LHCN-M2 (cell line): ENCODE data around the gene THEM4. TPM values are rescaled to one million over a fixed set of nuclear protein-coding genes. Genes with fewer than 3 reads are reported as not detected.

Experiments
- DNase-seq: peaks from one replicate; pipeline ENCODE4 v3.0.0-alpha.2; 2012; ENCODE audit warnings: low read depth
- total RNA-seq: library from RNA; depleted of rRNA; stranded (reverse); fragments of >200 nt; gene quantifications from 2 replicates; pipeline ENCODE4 v1.2.3, GENCODE V29; 2014; rRNA removed

THEM4 gene
- total RNA-seq, 1 experiment from 2014 or later = 20.3 TPM

GRCh38 chr1:151838222-151839081, 70.9 kb downstream of the THEM4 start:
- DNase-seq = no peak

DNA sequence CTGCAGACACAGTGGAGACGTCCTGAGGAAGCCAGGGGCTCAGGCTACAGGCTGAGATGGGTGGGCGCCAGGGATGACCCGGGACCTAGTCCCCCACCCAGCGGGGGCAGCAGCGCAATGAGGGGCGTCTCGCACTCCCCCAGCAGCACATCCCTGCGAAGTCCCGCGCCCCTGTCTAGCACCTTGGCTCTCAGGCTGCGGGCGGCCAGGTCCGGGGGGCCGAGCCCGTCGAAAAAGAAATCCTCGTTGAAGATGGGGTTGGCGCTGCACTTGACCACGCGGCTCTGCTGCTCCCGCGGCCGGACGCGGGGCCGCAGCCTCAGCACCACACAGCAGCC, 71.5 kb downstream of the THEM4 start:
- DNase-seq = no peak

GRCh38 chr1:151837197-151837596, 72.1 kb downstream of the THEM4 start:
- DNase-seq = peak; percentile 31

DNA sequence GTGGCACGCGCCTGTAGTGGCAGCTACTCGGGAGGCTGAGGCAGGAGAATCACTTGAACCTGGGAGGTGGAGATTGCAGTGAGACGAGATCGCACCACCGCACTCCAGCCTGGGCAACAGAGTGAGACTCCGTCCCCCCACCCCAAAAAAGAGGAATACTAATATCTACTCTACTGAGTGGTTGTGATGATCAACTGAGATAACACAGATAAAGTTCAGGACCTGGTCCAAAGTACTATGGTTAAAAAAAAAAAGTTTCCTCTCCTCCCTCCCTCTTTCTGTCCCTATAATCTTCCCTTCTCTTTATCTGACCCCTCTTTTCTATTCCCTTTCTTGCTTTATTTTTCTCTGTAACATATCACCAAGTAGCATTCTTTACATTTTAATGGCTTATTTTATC, 73.7 kb downstream of the THEM4 start:
- DNase-seq = no peak

GRCh38 chr1:151834239-151834638, 75.1 kb downstream of the THEM4 start:
- no peak for DNase-seq

DNA sequence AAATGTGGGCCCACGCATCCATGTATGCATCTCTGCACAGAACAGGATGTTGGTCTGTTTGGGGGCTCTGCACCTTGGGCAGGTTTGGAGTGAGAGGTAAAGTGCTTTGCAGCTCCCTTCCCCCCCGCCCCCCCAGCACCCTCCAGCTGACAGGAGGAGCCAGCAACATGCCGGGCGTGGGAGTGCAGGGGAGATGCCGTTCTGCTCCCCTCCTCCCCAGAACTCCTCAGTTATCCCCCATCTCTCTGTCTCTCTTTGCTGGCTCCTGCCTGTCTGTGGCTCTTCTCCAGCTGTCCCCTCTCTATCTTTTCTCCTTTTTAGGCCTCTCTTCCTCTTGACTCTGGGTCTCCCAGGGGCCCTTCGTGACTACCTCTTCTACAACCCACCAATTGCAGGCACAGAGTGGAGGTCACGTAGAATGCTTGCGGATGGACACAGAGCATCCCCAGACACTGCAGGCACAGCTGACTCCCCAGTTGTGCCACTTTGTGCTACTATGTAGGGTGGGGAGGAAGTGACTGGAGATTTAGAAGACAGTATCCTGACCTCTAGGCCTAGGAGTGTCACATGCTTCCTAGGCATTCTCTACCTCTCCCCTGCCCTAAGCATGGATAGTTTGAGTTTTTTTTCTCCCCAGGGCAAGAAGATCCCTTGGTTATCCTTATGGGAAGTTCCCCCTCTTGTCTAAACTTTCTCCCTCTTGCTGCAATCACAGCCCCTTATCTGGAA, 76.0 kb downstream of the THEM4 start:
- no peak for DNase-seq

DNA sequence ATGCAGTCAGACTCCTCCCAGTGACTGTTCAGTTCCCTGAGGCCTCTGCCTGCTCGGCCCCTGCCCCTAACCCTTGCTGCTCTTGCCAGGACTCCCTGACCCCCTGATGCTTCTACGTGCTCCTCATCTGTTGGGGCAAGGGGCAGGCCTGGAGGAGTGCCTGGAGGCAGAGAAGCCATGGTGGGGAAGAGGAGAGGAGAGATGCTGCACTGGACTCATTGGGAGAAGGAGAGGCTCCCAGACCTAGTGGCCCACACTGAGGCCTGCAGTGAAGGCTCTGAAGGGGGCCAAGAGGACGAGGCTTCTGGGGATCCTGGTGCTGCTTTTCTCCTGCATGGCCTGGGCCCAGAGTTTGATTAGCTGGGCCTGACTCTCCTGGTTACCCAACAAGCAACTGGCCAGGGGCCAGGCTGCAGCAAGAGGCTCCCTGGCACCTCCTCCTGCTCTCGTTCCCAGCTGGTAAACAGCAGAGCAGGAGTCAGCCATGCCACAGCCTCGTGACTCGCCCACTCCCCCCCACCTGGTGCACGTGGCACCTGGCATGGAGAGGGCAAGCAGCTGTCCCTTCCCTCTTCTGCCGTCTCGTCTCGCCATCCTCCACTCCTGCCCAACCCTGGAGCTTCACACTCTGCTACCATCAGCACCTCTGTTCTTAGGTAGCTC, 76.9 kb downstream of the THEM4 start:
- DNase-seq = peak; percentile 72

GRCh38 chr1:151831605-151832004, 77.7 kb downstream of the THEM4 start, which contains the start of gene RORC:
RORC (minus strand) TSS chr1:151831802; CDS start chr1:151831764, 38 bp downstream.
- DNase-seq = no peak

DNA sequence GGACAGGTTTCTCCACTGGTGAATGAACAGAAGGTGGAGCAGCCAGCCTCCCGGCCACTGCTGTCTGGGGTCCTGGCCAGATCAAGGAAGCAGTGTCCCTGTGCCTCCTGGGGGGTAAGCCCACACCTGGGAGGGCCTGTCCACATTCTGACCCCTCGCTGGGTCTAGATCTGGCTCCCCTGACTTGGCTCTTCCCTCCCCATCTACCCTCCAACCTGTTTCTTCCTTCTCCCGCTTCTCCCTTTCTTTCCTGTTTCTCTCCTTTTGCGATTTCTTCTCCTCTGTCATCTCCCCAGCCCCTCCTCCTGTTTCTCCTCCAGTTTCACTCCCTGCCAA, 78.1 kb downstream of the THEM4 start:
- DNase-seq = no peak

GRCh38 chr1:151830055-151830454, 79.3 kb downstream of the THEM4 start:
- DNase-seq = no peak

- no peak for DNase-seq
Observed at GRCh38 chr1:151829352-151830046, 79.8 kb downstream of the THEM4 start.

DNA sequence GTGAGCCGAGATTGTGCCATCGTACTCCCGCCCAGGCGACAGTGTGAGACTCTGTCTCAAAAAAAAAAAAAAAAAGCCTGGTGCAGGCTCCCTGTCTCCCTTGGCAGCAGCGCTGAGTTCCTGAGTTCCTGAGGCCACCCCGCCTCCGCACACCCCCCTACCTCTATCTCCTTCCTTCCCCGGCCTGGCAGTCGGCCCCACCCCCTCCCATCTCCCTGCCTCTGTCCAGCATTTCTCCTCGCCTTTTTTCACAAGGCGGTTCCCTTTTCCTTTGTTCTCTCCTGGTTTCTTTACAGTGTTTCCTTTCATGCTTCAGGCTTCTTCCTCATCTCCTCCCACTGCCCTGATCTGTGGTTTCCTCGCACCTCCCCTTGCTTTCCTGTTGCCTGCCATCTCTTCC, 80.4 kb downstream of the THEM4 start:
- no peak for DNase-seq

DNA sequence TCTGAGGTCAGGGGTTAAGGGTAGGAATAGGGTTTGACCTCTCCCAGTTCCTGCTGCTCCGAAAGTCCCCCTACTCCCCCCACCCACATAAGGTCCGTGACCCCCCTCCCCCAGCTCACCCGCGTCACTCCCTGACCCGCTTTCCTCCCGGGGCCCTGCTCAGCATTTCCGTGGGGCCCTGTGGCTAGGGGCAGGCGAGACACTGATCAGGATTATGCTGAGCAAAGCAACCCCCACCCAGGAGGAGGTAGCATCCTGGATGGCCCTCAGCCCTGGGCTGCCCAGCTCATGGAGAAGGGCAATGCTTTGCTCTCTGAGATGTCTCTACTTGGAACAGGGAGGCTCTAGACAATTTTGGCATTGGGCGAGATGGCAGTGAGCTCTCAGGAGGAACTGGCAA, 81.5 kb downstream of the THEM4 start:
- DNase-seq = no peak

GRCh38 chr1:151825751-151826660, 83.3 kb downstream of the THEM4 start:
- no peak for DNase-seq

GRCh38 chr1:151825204-151825603, 84.1 kb downstream of the THEM4 start:
- no peak for DNase-seq

Other genes with a start within 250 kb of the THEM4 start
- gene CELF3, start 192.7 kb downstream of the THEM4 start, total RNA-seq = not detected in 2 replicates
- not detected in 2 replicates for gene RIIAD1, start 188.0 kb downstream of the THEM4 start, total RNA-seq
- gene MRPL9, start 146.0 kb downstream of the THEM4 start, total RNA-seq = 83.4 and 117 TPM in 2 replicates
- gene TDRKH, start 119.0 kb downstream of the THEM4 start, total RNA-seq = 1.0 and 1.9 TPM in 2 replicates
- not detected in 2 replicates for gene LINGO4, start 104.1 kb downstream of the THEM4 start, total RNA-seq
- not detected in 2 replicates for gene RORC, start 77.7 kb downstream of the THEM4 start, total RNA-seq
- not detected in 2 replicates for gene C2CD4D, start 69.7 kb downstream of the THEM4 start, total RNA-seq
- not detected in 2 replicates for gene THEM5, start 55.8 kb downstream of the THEM4 start, total RNA-seq
- gene S100A10, start 84.3 kb upstream of the THEM4 start, total RNA-seq = 81.9 and 115 TPM in 2 replicates
- gene S100A11, start 127.5 kb upstream of the THEM4 start, total RNA-seq = 388 and 454 TPM in 2 replicates
- not detected in 2 replicates for gene TCHHL1, start 179.6 kb upstream of the THEM4 start, total RNA-seq
- 0.06 TPM in 1 of 2 replicates, not detected in the other for gene TCHH, start 205.9 kb upstream of the THEM4 start, total RNA-seq
- not detected in 2 replicates for gene RPTN, start 249.7 kb upstream of the THEM4 start, total RNA-seq